LoVo (cell line): ENCODE measurements around the gene GLYATL3.

Experiments used
- DNase-seq: peaks from one replicate; pipeline ENCODE4 v3.0.0-alpha.2; 2016; ENCODE audit warnings: low spot score

Gene GLYATL3

DNA sequence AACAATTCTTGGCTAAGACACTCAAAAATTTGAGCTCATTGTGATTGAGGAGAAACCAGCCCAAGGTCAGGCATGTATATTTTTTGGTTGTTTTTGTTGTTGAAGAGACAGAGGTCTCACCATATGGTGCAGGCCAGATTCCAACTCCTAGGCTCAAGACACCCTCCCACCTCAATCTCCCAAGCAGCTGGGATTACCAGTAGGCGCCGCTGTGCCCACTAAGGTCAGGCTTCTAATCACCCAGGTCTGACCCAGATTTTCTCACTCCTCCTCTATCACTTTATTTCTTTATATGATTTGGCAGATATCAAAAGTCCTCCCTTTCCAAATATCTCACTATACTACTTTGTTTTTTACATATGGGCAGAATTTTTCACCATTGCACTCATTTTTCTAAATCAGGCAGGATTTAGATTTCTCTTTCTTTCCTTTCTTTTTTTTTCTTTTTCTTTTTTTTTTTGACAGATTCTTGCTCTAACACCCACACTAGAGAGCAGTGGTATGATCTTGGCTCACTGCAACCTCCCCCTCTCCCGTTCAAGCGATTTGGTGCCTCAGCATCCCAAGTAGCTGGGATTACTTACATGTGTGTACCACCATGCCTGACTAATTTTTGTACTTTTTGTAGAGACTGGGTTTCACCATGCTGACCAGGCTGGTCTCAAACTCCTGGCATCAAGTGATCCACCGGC lies 49.0 kb downstream of the GLYATL3 start:
- no peak for DNase-seq

DNA sequence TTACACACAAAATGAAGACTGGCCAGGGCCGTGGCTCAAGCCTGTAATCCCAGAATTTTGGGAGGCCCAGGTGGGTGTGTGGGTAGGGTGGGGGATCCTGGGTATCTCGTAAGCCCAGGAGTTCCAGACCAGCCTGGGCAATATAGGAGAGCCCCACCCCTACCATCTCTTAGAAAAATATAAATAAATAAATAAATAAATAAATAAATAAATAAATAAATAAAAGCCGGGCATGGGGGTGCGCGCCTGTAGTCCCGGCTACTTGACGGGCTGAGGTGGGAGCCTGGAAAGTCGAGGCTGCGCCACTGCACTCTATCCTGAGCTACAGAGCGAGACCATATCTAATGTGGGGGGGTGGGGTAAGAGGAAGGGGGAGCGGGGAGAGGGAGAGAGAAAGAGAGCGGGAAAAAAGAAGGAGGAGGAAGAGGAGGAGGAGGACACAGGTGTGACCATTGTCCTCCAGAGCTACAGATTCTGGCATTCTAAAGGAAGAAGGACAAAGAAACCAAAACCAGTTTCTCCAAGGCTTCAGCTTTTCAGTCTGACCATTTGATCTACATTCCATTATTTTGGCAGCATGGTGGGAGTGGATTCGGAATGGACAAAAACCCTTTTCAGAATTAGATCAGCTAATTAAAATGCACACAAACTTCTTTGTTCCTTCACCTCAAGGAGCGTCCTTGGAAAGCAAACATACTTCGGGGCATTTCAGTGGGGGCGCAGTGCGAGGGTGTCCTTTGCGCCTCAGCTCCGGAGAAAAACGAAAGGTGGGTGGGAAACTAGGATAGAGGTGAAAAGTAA lies 50.2 kb downstream of the GLYATL3 start:
- no peak for DNase-seq

DNA sequence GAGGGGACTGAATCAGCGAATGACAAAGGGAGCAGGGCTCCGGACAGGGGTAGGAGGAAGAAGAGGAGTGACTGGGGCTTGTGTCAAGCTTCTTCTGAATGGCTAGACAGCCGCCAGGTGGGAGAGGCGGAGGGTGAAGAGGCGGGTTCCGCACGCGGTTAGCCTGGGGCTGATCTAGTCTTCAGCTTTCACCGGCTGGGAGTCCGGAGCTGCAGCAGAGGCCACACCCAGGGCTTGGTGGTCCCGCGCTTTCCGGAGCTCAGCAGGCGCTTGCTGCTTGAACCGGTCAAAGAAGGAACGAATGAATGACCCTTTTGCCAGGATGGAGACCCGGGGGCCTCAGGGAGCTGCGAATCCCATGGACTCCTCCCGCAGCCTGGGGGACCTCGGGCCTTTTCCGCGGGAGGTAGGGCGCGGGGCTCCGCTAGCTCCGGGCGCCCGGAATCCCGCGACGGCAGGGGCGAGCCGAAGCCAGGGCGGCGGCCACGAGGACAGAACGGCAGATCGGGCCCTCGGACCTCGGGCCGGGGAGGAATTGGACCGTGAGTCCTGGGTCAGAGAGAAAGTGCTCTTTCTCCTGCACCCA lies 50.9 kb downstream of the GLYATL3 start, which contains the start of gene C6orf141:
TSS of gene C6orf141 (plus strand) at position 177 of the 586 bp plus-strand sequence. CDS start at position 302, 125 bp downstream.
- DNase-seq, result peak; percentile 80

DNA sequence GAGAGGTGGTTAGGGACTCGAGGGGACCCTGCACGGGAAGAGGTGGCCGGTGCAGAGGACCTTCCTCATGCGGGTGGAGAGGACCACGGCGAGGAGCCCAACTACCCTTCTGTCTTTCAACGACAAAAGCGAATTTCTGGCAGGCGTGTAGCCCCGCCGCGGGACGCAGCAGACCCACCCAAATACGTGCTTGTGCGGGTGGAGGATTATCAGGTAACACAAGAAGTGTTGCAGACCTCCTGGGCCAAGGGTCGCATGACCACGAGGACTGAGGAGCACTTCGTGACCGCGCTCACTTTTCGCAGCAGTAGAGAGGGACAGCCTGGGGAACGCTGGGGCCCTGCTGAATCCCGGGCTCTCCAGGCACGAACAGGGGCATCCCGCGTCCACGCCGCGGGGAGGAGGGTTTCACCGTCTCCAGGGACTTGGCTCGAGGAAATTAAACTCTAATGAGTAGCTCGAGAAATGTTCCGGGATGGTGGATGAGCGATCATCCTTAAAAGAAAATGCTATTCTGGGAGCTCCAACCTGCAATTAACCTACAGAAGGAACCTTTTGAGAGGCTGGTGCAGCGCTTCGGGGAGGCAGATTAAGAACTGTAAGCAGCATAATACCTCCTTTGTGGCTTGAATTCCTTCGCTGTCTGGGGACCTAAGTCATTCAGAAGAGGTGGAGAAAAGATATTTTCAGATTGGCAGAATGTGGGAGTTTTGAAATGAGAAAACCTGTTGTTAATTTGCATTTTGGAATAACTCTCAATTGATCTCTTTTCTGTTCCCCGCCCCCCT lies 51.5 kb downstream of the GLYATL3 start:
- DNase-seq, result peak; percentile 26

DNA sequence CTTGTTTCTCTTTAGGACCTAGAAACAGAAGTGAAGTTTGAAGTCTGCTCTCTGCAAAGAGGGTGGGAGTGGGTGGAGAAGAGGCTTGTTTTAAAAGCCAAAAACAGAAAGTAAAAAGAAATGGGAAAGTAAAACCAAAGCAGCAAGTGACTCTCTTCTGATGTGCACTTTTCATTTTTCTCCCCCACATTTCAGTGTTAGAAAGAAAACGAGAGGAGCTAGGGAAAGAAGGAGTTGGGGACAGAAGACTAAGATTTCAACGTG lies 52.1 kb downstream of the GLYATL3 start:
- DNase-seq, result no peak

DNA sequence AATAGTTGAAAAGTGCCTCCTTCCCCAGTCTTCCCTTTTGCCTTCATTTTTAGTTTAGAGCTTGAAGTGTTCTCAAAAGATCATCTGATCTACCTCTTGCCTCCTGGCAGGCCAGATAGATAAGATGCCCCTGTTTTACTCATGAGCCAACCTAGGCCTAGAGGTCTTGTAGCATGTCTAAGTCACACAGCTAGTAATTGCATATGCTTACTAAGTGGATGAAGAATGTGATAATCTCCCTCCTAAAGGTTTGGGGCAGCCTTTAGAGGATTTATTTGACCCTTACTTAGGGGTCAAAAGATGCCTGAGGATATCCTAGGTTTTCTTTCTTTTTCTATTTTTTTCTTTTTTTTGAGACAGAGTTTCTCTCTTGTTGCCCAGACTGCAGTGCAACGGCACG lies 52.9 kb downstream of the GLYATL3 start:
- DNase-seq, result no peak

DNA sequence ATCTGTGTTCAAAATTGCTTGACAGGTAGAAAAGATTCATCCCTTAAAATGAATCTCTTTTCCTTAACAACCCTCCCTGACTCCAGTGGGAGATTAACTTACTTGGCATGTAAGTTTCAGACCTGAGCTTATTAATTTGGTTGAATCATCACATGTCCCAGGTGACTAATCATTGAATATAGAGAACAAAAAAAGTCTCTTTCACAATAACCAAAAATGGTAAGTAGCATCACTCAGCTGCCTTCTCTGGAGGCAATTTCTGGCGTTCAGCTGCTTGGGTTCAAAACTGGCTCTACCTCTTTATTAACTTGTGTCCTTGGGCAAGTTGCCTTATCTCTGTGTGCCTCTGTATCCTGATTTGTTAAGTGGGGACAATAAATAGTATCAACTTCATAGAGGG lies 53.7 kb downstream of the GLYATL3 start:
- peak; percentile 50 for DNase-seq

DNA sequence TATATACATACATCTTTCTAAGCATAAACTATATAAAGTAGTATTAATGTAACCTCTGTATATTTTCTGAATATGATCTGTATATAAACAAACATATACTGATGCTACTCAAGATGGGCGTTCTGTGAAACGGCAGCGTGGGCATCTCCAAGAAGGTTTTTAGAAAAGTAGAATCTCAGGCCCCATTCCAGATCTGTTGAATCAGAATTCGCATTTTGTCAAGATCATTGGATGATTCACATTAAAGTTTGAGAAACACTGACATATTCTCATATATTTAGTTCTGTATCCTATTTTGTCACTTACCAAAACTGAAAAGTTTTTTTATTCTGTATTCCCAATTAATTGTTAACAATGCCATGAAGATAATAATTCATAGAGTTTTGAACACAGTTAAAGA lies 56.2 kb downstream of the GLYATL3 start:
- DNase-seq, result no peak

DNA sequence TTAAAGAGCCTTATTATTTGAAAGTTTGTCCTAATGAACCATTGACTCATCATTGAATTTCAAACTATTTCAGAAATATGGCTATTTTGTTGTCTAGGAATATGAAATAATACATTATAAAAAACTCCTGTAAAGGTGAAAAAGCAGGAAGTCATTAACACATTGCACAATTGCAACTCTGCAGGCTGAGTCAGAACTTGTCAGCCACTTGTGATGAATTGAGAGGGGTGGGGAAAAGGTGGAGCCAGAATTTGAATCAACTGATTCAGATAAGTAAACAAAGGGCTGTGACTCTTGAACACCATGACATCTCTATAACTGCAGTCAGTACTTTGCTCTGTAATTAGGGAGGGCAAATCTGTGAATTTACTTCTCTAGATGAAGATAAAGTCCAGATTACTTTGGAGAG lies 56.7 kb downstream of the GLYATL3 start:
- DNase-seq, result peak; percentile 89

DNA sequence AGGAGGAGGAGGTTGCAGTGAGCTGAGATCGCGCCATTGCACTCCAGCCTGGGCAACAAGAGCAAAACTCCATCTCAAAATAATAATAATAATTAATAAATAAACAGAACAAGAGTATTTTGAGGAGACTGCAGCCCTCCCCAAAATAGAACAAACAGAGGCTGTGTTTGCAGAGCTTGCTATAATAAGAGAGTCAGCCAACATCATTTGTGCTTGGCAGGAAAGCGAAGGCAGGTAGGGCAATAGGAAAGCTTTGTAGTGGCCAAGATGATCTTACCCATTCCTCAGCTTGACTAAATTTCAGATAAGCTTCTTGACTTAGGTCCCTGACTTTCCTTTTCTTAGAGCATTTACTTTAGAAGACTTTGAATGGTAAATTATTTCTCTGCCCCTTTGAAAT lies 57.5 kb downstream of the GLYATL3 start:
- no peak for DNase-seq

DNA sequence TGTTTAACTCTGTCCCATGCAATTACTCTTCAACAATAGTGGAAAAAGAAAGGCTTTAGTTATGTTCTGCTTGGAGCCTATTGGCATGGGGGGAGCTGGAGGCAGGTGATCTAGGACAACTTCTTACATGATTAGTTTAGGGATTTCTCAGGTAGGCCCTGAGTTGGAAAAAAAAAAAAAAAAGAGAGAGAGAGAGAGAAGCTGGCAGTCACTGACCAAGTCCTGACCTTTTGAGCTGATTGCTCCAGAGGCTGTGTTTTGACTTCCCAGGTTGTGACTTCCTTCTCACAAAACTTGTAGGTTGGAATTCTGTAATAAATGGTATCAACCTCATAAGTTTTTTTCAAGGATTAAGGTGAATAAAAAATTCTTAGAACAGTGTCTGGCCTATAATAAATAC lies 58.5 kb downstream of the GLYATL3 start:
- no peak for DNase-seq

DNA sequence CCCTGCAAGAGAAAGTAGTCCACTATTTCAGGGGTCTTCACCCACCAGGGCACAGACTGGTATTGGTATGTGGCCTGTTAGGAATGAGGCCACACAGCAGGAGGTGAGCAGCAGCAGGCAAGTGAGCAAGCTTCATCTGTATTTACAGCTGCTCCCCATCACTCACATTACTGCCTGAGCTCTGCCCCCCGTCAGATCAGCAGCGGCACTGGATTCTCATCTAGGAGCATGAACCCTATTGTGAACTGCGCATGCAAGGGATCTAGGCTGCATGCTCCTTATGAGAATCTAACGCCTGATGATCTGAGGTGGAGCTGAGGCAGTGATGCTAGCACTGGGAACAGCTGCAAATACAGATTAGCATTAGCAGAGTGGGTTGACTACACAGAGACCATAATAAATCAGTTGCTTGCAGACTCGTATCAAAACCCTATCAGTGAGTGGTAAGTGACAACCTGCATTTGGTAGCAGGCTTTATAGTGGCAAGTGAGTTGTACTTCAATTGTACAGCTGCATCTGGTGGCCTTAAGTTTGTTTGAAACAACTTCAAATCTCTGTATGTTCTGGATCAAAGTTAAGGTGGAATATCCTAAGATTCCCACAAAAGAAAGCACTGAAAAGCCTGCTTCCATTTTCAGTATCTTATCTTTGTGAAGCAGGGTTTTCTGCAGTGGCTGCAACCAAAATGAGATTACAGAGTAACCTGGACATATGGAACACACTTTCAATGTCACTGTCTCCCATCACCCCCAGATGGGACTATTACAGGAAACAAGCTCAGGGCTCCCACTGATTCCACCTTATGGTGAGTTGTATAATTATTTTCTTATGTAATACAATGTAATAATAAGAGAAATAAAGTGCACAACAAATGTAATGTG lies 63.5 kb downstream of the GLYATL3 start:
- no peak for DNase-seq

DNA sequence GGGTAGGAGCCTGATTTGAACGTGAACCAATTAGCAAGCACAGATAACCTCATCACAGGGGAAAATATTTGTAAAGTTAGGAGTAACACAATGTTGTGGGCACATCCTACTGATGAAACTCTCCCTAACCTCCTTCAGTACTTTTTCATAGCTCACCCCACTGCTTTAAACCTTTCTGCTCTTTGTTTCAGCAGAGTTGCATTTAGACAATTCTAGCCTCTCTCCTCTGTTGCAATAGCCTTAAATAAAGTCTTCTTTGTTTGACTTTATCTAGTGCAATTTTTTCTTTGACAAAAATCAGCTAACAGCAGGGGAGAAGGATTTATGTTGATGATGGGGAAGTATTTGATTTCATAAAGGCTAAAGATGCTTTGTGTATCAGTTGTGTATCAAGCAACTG lies 64.8 kb downstream of the GLYATL3 start:
- DNase-seq, result no peak

DNA sequence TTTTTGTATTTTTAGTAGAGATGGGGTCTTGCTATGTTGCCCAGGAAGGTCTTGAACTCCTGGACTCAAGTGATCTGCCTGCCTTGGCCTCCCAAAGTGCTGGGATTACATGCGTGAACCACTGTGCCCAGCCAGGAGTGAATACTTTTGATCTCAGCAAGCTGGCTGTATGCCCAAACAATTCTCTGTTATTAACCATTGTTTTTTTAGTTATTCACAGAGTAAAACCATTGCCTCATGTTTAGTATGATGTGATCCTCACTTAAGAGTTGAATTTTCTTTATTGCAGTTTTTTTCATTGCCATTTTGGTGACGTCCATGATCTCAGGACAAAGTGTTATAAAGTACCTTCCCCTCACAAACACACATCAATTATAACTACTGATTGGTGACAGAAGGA lies 65.5 kb downstream of the GLYATL3 start:
- DNase-seq, result no peak

DNA sequence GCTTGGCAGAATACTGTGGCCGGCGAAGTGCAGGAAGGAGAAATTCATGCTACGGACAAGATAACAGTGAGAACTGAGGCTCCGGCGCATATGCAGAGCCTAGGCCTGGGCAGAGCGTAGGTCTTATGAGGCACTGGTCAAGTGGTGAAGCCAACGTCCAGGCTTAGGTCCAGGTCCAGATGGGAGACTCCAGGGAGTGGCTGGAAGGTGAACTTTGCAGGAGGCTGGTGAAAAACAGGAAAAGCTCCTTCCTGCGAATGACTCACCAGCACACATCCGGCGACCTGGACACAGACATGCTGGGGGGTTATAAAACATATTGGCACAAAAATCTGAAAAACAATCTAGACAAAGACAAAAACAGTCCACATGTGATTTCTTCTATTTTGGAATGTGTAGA lies 66.1 kb downstream of the GLYATL3 start:
- no peak for DNase-seq

DNA sequence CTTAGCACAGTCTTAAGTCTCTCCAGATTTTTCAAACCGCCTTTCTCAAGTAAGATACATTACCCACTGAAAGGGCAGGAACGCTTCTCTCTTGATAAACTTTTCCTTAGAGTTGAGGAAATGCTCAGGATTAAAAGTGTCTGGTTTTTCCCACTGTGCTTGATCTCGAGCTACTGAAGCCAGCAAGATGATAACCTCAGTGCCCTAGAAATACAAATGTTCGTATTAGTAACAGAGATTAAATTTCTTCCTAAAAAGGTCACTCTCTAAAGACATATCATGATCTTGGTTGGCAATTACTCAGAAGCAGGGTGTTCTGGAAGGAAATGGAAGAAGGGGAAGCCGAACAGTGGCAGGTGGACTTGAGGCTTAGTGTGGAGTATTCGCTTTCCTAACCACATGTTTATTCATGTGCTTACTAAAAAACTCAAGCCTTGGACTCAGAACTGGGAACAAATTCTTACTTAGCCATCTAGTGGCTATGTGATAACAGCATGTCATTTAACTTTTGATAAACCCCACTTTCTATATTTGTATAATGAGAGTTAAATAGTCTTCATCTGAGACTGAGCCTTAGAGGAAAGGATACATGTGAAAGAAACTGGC lies 70.9 kb downstream of the GLYATL3 start:
- no peak for DNase-seq

DNA sequence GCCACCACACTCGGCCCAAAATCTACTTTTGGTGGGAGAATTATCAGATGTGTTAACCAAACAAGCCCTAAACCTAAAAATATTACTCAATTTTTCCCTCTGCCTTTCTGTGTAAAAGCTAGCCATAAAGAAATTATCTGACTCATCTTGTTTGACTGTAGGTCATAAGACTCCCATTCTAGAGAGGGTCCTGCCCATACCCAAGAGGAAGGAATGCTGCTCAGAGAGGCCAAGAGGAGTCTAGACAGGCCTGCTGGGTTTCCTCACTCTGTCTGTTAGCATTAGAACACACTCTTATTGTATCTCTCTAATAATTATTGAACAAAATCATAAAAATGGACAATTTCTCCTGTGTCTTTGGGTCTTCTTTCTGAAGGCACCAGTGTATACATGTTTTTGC lies 76.9 kb downstream of the GLYATL3 start:
- DNase-seq, result no peak
